Endothelial cell of umbilical vein (primary cell): ENCODE measurements around the gene KIF22. TPM values are rescaled to one million over a fixed set of nuclear protein-coding genes. Genes with fewer than 3 reads are reported as not detected.

Experiments used
- BruUV-seq: library from RNA; stranded (reverse); fragments of 400-500 nt; replicated peaks from 2 replicates; lab custom pipeline; 2021; lab: Mats Ljungman, UMichigan
- CTCF ChIA-PET: fragments of 300-600, 350-600 bp; sonication (Branson Sonifier 250); formaldehyde crosslinking; loops from one replicate; lab custom pipeline; 2021; ENCODE audit warnings: antibody characterized with exemption, inconsistent platforms; lab: Charles Lee
- POLR2A ChIA-PET: fragments of 300-600, 350-600 bp; sonication (Branson Sonifier 250); formaldehyde crosslinking; loops from one replicate; lab custom pipeline; 2021; ENCODE audit warnings: antibody characterized with exemption, inconsistent platforms; lab: Charles Lee
- DNase-seq: peaks from one replicate; pipeline ENCODE4 v3.0.0-alpha.2; 2011; ENCODE audit warnings: low read depth, low spot score
- FAIRE-seq: peaks from 2 replicates; lab custom pipeline; 2011; peaks lifted over from hg19 to GRCh38; lab: Jason Lieb, UNC
- H2AFZ ChIP-seq: 2 replicates; pipeline ENCODE4 v1.6.0; 2012; ENCODE audit warnings: low read depth, low read length, control low read depth, inconsistent platforms
- H3K27ac ChIP-seq: 2 replicates; pipeline ENCODE4 v1.5.1; 2011; ENCODE audit warnings: low read depth, mild to moderate bottlenecking, control low read depth, low read length, moderate library complexity; ENCODE audit not compliant: insufficient read depth
- H3K27me3 ChIP-seq, 2 experiments: 2 replicates each; pipeline versions ENCODE4 v1.6.0 to v1.6.1; 2011; ENCODE audit warnings: low read length in 2 of 2, mixed read lengths in 1 of 2; ENCODE audit not compliant: control insufficient read depth in 2 of 2, insufficient read depth in 2 of 2
- H3K36me3 ChIP-seq, 2 experiments: 2 replicates in 1 of 2; 3 replicates in 1 of 2; pipeline ENCODE4 v1.5.1; 2011; ENCODE audit warnings: low read length in 2 of 2, mild to moderate bottlenecking in 1 of 2, moderate library complexity in 1 of 2; ENCODE audit not compliant: control insufficient read depth in 2 of 2, insufficient read depth in 2 of 2; ENCODE audit errors: extremely low read depth in 1 of 2
- H3K4me1 ChIP-seq: 3 replicates; pipeline ENCODE4 v1.5.1; 2011; ENCODE audit warnings: mild to moderate bottlenecking, low read length; ENCODE audit not compliant: control insufficient read depth, insufficient read depth; ENCODE audit errors: extremely low read depth
- H3K4me2 ChIP-seq: 2 replicates; pipeline ENCODE4 v1.6.1; 2011; ENCODE audit warnings: low read length, control low read depth, mixed read lengths; ENCODE audit not compliant: insufficient read depth
- H3K4me3 ChIP-seq, 3 experiments: fragments of 200-600 bp in 1 of 3; sonication (generic), shearing (Covaris generic) in 1 of 3; replicated peaks in 1 of 3; 2 replicates each; pipeline ENCODE4 v1.5.1; 2011 to 2016; ENCODE audit warnings: control low read depth in 3 of 3, low read length in 3 of 3, mild to moderate bottlenecking in 2 of 3, inconsistent platforms in 1 of 3, low read depth in 1 of 3, moderate library complexity in 1 of 3; ENCODE audit not compliant: insufficient read depth in 1 of 3
- H3K79me2 ChIP-seq: 2 replicates; pipeline ENCODE4 v1.6.0; 2012; ENCODE audit warnings: low read length, inconsistent platforms; ENCODE audit not compliant: control insufficient read depth, insufficient read depth
- H3K9ac ChIP-seq: replicated peaks from 2 replicates; pipeline ENCODE3; 2011; ENCODE audit warnings: low read length, control low read depth; ENCODE audit not compliant: insufficient read depth; ENCODE audit errors: extremely low read depth
- H3K9me1 ChIP-seq: replicated peaks from 3 replicates; pipeline ENCODE4 v1.6.0; 2011; ENCODE audit warnings: mild to moderate bottlenecking, low read length; ENCODE audit not compliant: control insufficient read depth, insufficient read depth; ENCODE audit errors: extremely low read depth
- H3K9me3 ChIP-seq: replicated peaks from 2 replicates; pipeline ENCODE4 v1.5.1; 2012; ENCODE audit warnings: low read length, inconsistent platforms; ENCODE audit not compliant: control insufficient read depth, insufficient read depth
- H4K20me1 ChIP-seq: replicated peaks from 2 replicates; pipeline ENCODE3; 2011; ENCODE audit warnings: mild to moderate bottlenecking, low read length; ENCODE audit not compliant: control insufficient read depth, insufficient read depth; ENCODE audit errors: extremely low read depth
- CTCF ChIP-seq, 2 donors: IDR thresholded peaks; 1 replicate in 1 of 2; 2 replicates in 1 of 2; pipeline ENCODE4 v1.5.1; 2011; ENCODE audit warnings: low read length in 2 of 2, mild to moderate bottlenecking in 2 of 2, moderate library complexity in 2 of 2, control low read depth in 1 of 2, inconsistent platforms in 1 of 2, low read depth in 1 of 2; ENCODE audit not compliant: insufficient read depth in 1 of 2; ENCODE audit errors: extremely low read depth in 1 of 2
- EZH2 ChIP-seq: IDR thresholded peaks from 2 replicates; pipeline ENCODE4 v1.6.1; 2012; ENCODE audit warnings: borderline replicate concordance, low read depth, mild to moderate bottlenecking, moderate library complexity, low read length, inconsistent platforms; ENCODE audit not compliant: severe bottlenecking
- FOS ChIP-seq: IDR thresholded peaks from 2 replicates; pipeline ENCODE4 v1.6.1; 2011; ENCODE audit warnings: mild to moderate bottlenecking, low read length, moderate library complexity, borderline replicate concordance; ENCODE audit not compliant: insufficient read depth
- GATA2 ChIP-seq: IDR thresholded peaks from 2 replicates; pipeline ENCODE4 v1.7.0; 2011; ENCODE audit warnings: low read depth, mild to moderate bottlenecking, moderate library complexity, mixed read lengths, low read length; ENCODE audit not compliant: insufficient read length, insufficient read depth
- JUN ChIP-seq: IDR thresholded peaks from 2 replicates; pipeline ENCODE4 v1.6.1; 2011; ENCODE audit warnings: borderline replicate concordance, low read depth; ENCODE audit not compliant: insufficient read length, insufficient read depth
- MAX ChIP-seq: IDR thresholded peaks from 2 replicates; pipeline ENCODE4 v1.6.1; 2011; ENCODE audit not compliant: insufficient read depth, insufficient read length
- MYC ChIP-seq: IDR thresholded peaks from one replicate; pipeline ENCODE4 v1.6.1; 2011; ENCODE audit warnings: mild to moderate bottlenecking, low read depth, low read length
- POLR2A ChIP-seq: IDR thresholded peaks from 2 replicates; pipeline ENCODE4 v1.6.1; 2012; ENCODE audit warnings: low read depth, mild to moderate bottlenecking, control low read depth, low read length
- POLR2AphosphoS5 ChIP-seq: IDR thresholded peaks from 2 replicates; pipeline ENCODE4 v1.6.1; 2012; ENCODE audit warnings: low read depth, mild to moderate bottlenecking, control low read depth, low read length, moderate library complexity; ENCODE audit not compliant: insufficient read depth
- dilution Hi-C: fragments of 300-500 bp; cut with MboI; formaldehyde crosslinking; loops from one replicate; pipeline ENCODE4 v1.15.0; 2019; ENCODE audit warnings: low sequenced_read_pairs; ENCODE audit not compliant: extremely low pct_ligation_motif_present
- intact Hi-C: fragments of 100-400 bp; cut with micrococcal nuclease; formaldehyde crosslinking; loops from one replicate; pipeline ENCODE4 v1.10.0; 2022
- polyA plus RNA-seq, 4 experiments: library from polyadenylated mRNA; depleted of rRNA in 3 of 4; stranded (reverse) in 3 of 4; unstranded in 1 of 4; fragments of >200 nt; gene quantifications; 2 replicates each; pipeline versions ENCODE4 v1.2.1 to v1.2.3, GENCODE V29; 2011 to 2012; ENCODE audit warnings: missing spikeins in 1 of 4
- total RNA-seq: library from RNA; stranded (reverse); gene quantifications from 2 replicates; pipeline ENCODE4 v1.2.3, GENCODE V29; 2021

Gene KIF22
- total and polyA plus RNA-seq, 2 donors (not counting 3 experiments of a cell fraction or from before 2014, with no cell fraction given), result 67.3 to 90.0 TPM

GRCh38 chr16:29761882-29762281 is 28.7 kb upstream of the KIF22 start:
- FAIRE-seq (no peak), DNase-seq (no peak)
- Histone ChIP-seq H2AFZ (no peak overlapping the region), H3K9ac (no peak overlapping the region), H3K9me3 (no peaks in the 10 kb centered on the region), H3K27me3 (no peaks in the 10 kb centered on the region), H3K79me2 (no peaks in the 10 kb centered on the region), H3K9me1 (no peaks in the 10 kb centered on the region), H4K20me1 (no peaks in the 10 kb centered on the region), H3K4me2 (no peak overlapping the region), H3K4me3 (no peak overlapping the region), H3K27ac (no peak overlapping the region), H3K36me3 (no peaks in the 10 kb centered on the region), H3K4me1 (no peaks in the 10 kb centered on the region)
- POLR2A ChIA-PET, result no interaction called here
- no TSS peak for BruUV-seq
- dilution Hi-C loops (no loop called here), intact Hi-C loops (no loop called here)
- CTCF ChIA-PET, result no interaction called here
- no peak for TF ChIP-seq GATA2
- TF ChIP-seq FOS, result no peak
- no peak for TF ChIP-seq JUN
- TF ChIP-seq POLR2A, result no peak
- no peak for TF ChIP-seq CTCF (IDR thresholded peaks at IDR 0.05; ENCODE audit: extremely low read depth in 1 of 2, insufficient read depth in 1 of 2, low read depth in 1 of 2, low read length in 2 of 2)
- TF ChIP-seq POLR2AphosphoS5, result no peak
- no peak for TF ChIP-seq EZH2
- TF ChIP-seq MAX, result no peak
- no peak for TF ChIP-seq MYC
